ENCODE results near the gene HYAL3. TPM values are rescaled to one million over a fixed set of nuclear protein-coding genes. Genes with fewer than 3 reads are reported as not detected.

The HYAL3 gene
- total and polyA plus RNA-seq, 10 of the 15 experiments (the other 5 are each of a cell fraction or from before 2014, with no cell fraction given): 0.37 to 4.2 (median 2.8) TPM

DNA sequence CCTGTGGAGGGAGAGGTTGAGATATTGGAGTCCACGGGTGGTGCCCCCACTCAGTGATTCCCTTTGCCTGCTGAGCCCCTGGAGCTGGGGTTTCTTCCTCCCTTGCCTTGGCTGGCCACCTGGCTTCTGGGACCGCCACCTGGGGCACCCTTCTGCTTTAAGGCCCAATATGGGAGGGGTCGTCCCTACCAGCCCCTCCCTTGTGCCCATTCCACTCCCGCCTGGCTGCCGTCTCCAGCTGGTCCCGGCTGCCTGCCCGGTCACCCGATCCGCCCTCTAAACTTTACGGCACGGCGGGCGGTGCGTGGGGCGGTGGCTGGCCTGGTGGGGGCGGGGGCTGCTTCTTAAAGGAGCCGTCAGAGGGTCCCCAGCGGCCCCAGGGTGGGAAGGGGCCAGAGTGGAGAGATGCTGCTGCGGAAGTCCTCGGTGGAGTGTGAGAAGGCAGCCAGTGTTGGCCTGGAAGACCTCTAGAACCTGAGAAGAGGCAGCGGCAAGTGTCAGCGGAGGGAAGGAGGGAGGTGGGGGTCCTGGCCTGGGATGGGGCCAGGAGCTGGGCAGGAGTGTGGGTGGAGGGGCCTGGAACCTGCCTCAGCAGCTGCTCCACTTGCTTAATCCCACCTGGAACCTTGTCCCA lies 31.8 kb downstream of the HYAL3 start:
- intact Hi-C loops (cut with micrococcal nuclease; ENCODE audit: unreplicated experiment): no loop called here
- Histone ChIP-seq H3K4me1 (ENCODE audit: control insufficient read depth, insufficient read depth, low read length) (no peaks in the 10 kb centered on the region), H3K9ac (ENCODE audit: control insufficient read depth, insufficient read depth, low read length) (no peak overlapping the region), H3K36me3 (ENCODE audit: control insufficient read depth in 2 of 2, insufficient read depth in 2 of 2, low read length in 1 of 2) (no peaks in the 10 kb centered on the region), H3K4me3 (no peak overlapping the region), H4K20me1 (ENCODE audit: control insufficient read depth, insufficient read depth) (no peaks in the 10 kb centered on the region), H3K9me3 (replicated peaks; ENCODE audit: control insufficient read depth, insufficient read depth, low read length) (no peaks in the 10 kb centered on the region), H3K27me3 (replicated peaks in 1 of 2; ENCODE audit: control insufficient read depth in 2 of 2, insufficient read depth in 2 of 2, low read length in 1 of 2) (peaks cover 0 to 4% of the 10 kb centered on the region in 2 experiments; a peak in 1 of 4 replicates), H2AFZ (ENCODE audit: control insufficient read depth, low read depth, low read length) (no peak overlapping the region), H3K4me2 (ENCODE audit: control insufficient read depth, insufficient read depth) (no peak overlapping the region), H3K79me2 (ENCODE audit: control insufficient read depth, insufficient read depth, low read length) (no peaks in the 10 kb centered on the region), H3K27ac (ENCODE audit: control insufficient read depth, insufficient read depth) (no peak overlapping the region)
- no peak for DNase-seq (ENCODE audit: low read depth, low spot score)
- ChIA-PET SMC1A (ENCODE audit: uncharacterized antibody, unreplicated experiment) (no interaction called here), CTCF (interaction anchor here (1.0 to 1.9 kb wide), 3 partner anchors 19 to 41 kb away, joined by 3 to 6 read pairs (median 6); no protein-coding TSS in a partner anchor), POLR2A (no interaction called here), RAD21 (ENCODE audit: unreplicated experiment) (interaction anchor here (1.4 kb wide), 1 partner anchor 21 kb away, joined by 3 read pairs; no protein-coding TSS in a partner anchor)
- WGBS (ENCODE audit: insufficient coverage, insufficient replicate concordance, low lambda C conversion rate, missing lambda C conversion rate): 11% methylated on average over 21 of the region's 22 CpGs
- FAIRE-seq: no peak
- no peak for ATAC-seq
- in situ Hi-C loops (cut with MboI): no loop called here
- no peak for TF ChIP-seq EZH2 (IDR thresholded peaks at IDR 0.05; ENCODE audit: borderline replicate concordance, control insufficient read depth, low read depth, low read length)
- TF ChIP-seq, protein P1, sequence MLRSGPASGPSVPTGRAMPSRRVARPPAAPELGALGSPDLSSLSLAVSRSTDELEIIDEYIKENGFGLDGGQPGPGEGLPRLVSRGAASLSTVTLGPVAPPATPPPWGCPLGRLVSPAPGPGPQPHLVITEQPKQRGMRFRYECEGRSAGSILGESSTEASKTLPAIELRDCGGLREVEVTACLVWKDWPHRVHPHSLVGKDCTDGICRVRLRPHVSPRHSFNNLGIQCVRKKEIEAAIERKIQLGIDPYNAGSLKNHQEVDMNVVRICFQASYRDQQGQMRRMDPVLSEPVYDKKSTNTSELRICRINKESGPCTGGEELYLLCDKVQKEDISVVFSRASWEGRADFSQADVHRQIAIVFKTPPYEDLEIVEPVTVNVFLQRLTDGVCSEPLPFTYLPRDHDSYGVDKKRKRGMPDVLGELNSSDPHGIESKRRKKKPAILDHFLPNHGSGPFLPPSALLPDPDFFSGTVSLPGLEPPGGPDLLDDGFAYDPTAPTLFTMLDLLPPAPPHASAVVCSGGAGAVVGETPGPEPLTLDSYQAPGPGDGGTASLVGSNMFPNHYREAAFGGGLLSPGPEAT (IDR thresholded peaks at IDR 0.05; ENCODE audit: low read depth): no peak
- no peak for TF ChIP-seq RAD51 (IDR thresholded peaks at IDR 0.05)
- TF ChIP-seq NFIC (IDR thresholded peaks at IDR 0.05; ENCODE audit: low read depth, low read length): no peak
- TF ChIP-seq POU2F2 (IDR thresholded peaks at IDR 0.05; ENCODE audit: borderline replicate concordance, low read depth, low read length): no peak
- no peak for TF ChIP-seq TCF7 (IDR thresholded peaks at IDR 0.05; ENCODE audit: borderline replicate concordance)
- BruUV-seq (replicated peaks): no TSS peak

Data from GM12878 (cell line).